Measurements from ENCODE around the gene RAD50. TPM values are rescaled to one million over a fixed set of nuclear protein-coding genes. Genes with fewer than 3 reads are reported as not detected.

The RAD50 gene
- total and polyA plus RNA-seq, 2 donors (not counting 1 experiment from before 2014, with no cell fraction given), result 21.5 to 35.7 TPM

- DNase-seq (ENCODE audit: low read depth in 2 of 2), result no peak
These were observed 80.5 kb downstream of the RAD50 start for GRCh38 chr5:132637241-132637640.

GRCh38 chr5:132639706-132640130, 82.9 kb downstream of the RAD50 start:
- H3K4me1 ChIP-seq (ENCODE audit: control insufficient read depth, extremely low read depth, insufficient read depth, low read length), result no peaks in the 10 kb centered on the region
- no peaks in the 10 kb centered on the region for H3K27me3 ChIP-seq (ENCODE audit: control insufficient read depth, insufficient read depth, low read length)
- no peaks in the 10 kb centered on the region for H4K20me1 ChIP-seq (ENCODE audit: control insufficient read depth, extremely low read depth, insufficient read depth, low read length)
- H2AFZ ChIP-seq (ENCODE audit: low read length), result no peak overlapping the region
- no peak for DNase-seq (ENCODE audit: low read depth in 2 of 2)
- no peak overlapping the region for H3K4me2 ChIP-seq (ENCODE audit: extremely low read depth, insufficient read depth, low read length)
- H3K27ac ChIP-seq (ENCODE audit: insufficient read depth, low read length), result no peak overlapping the region
- no peak overlapping the region for H3K4me3 ChIP-seq (replicated peaks in 1 of 4; ENCODE audit: control extremely low read depth in 1 of 4, insufficient read depth in 1 of 4, low read depth in 3 of 4, low read length in 4 of 4)
- no peaks in the 10 kb centered on the region for H3K9me3 ChIP-seq (ENCODE audit: control insufficient read depth, insufficient read depth, low read depth, low read length)
- H3K9ac ChIP-seq (ENCODE audit: insufficient read depth, low read length), result no peak overlapping the region
- no peaks in the 10 kb centered on the region for H3K79me2 ChIP-seq (ENCODE audit: control insufficient read depth, insufficient read depth, low read length)
- TF ChIP-seq EZH2 (IDR thresholded peaks at IDR 0.05; ENCODE audit: low read length, missing control alignments) (no peak), CTCF (conservative IDR thresholded peaks at IDR 0.05 in 1 of 2, IDR thresholded peaks at IDR 0.05 in 1 of 2; ENCODE audit: low read depth in 1 of 2, low read length in 2 of 2) (no peak)
- peaks cover 6% of the 10 kb centered on the region for H3K36me3 ChIP-seq (ENCODE audit: control insufficient read depth, insufficient read depth, low read length)

More at GRCh38 chr5:132637241-132637640, 80.5 kb downstream of the RAD50 start:
- Histone ChIP-seq H3K4me1 (ENCODE audit: control insufficient read depth, extremely low read depth, insufficient read depth, low read length) (no peaks in the 10 kb centered on the region), H3K9me3 (ENCODE audit: control insufficient read depth, insufficient read depth, low read depth, low read length) (no peaks in the 10 kb centered on the region), H2AFZ (ENCODE audit: low read length) (no peak overlapping the region), H3K79me2 (ENCODE audit: control insufficient read depth, insufficient read depth, low read length) (no peaks in the 10 kb centered on the region), H3K9ac (ENCODE audit: insufficient read depth, low read length) (no peak overlapping the region), H4K20me1 (ENCODE audit: control insufficient read depth, extremely low read depth, insufficient read depth, low read length) (no peaks in the 10 kb centered on the region), H3K36me3 (ENCODE audit: control insufficient read depth, insufficient read depth, low read length) (peaks cover 6% of the 10 kb centered on the region), H3K27me3 (ENCODE audit: control insufficient read depth, insufficient read depth, low read length) (no peaks in the 10 kb centered on the region), H3K4me2 (ENCODE audit: extremely low read depth, insufficient read depth, low read length) (no peak overlapping the region), H3K27ac (ENCODE audit: insufficient read depth, low read length) (no peak overlapping the region), H3K4me3 (replicated peaks in 1 of 4; ENCODE audit: control extremely low read depth in 1 of 4, insufficient read depth in 1 of 4, low read depth in 3 of 4, low read length in 4 of 4) (no peak overlapping the region)
- TF ChIP-seq EZH2 (IDR thresholded peaks at IDR 0.05; ENCODE audit: low read length, missing control alignments), result no peak
- TF ChIP-seq CTCF (conservative IDR thresholded peaks at IDR 0.05 in 1 of 2, IDR thresholded peaks at IDR 0.05 in 1 of 2; ENCODE audit: low read depth in 1 of 2, low read length in 2 of 2), result no peak

GRCh38 chr5:132640613-132641012, 83.8 kb downstream of the RAD50 start:
- Histone ChIP-seq H3K4me3 (replicated peaks in 1 of 4; ENCODE audit: control extremely low read depth in 1 of 4, insufficient read depth in 1 of 4, low read depth in 3 of 4, low read length in 4 of 4) (no peak overlapping the region), H3K4me1 (ENCODE audit: control insufficient read depth, extremely low read depth, insufficient read depth, low read length) (no peaks in the 10 kb centered on the region), H3K27ac (ENCODE audit: insufficient read depth, low read length) (no peak overlapping the region), H3K27me3 (ENCODE audit: control insufficient read depth, insufficient read depth, low read length) (no peaks in the 10 kb centered on the region), H3K9ac (ENCODE audit: insufficient read depth, low read length) (no peak overlapping the region), H3K36me3 (ENCODE audit: control insufficient read depth, insufficient read depth, low read length) (peaks cover 5% of the 10 kb centered on the region), H4K20me1 (ENCODE audit: control insufficient read depth, extremely low read depth, insufficient read depth, low read length) (no peaks in the 10 kb centered on the region), H3K4me2 (ENCODE audit: extremely low read depth, insufficient read depth, low read length) (no peak overlapping the region), H2AFZ (ENCODE audit: low read length) (no peak overlapping the region), H3K79me2 (ENCODE audit: control insufficient read depth, insufficient read depth, low read length) (no peaks in the 10 kb centered on the region), H3K9me3 (ENCODE audit: control insufficient read depth, insufficient read depth, low read depth, low read length) (no peaks in the 10 kb centered on the region)
- TF ChIP-seq CTCF (conservative IDR thresholded peaks at IDR 0.05 in 1 of 2, IDR thresholded peaks at IDR 0.05 in 1 of 2; ENCODE audit: low read depth in 1 of 2, low read length in 2 of 2) (no peak), EZH2 (IDR thresholded peaks at IDR 0.05; ENCODE audit: low read length, missing control alignments) (no peak)
- no peak for DNase-seq (ENCODE audit: low read depth in 2 of 2)

Data from fibroblast of lung (primary cell).